H1 (cell line): Measurements from ENCODE around the gene SMARCA4. TPM values are rescaled to one million over a fixed set of nuclear protein-coding genes. Genes with fewer than 3 reads are reported as not detected.
A peak's percentile ranks its signal among the peaks of the same experiment; 100 is the strongest.

Experiments used
- CTCF ChIA-PET: fragments of 300-600 bp; sonication (Branson Sonifier 250); formaldehyde crosslinking; loops from one replicate; lab custom pipeline; 2021; ENCODE audit not compliant: partially characterized antibody; lab: Charles Lee
- POLR2A ChIA-PET: fragments of 300-600 bp; sonication (Branson Sonifier 250); formaldehyde crosslinking; loops from one replicate; lab custom pipeline; 2021; ENCODE audit warnings: inconsistent platforms; ENCODE audit not compliant: partially characterized antibody; lab: Charles Lee
- DNase-seq, 2 experiments: peaks; one replicate each; pipeline versions ENCODE4 v3.0.0 to v3.0.0-alpha.2; 2010 to 2022; ENCODE audit warnings: low spot score in 2 of 2, low read depth in 1 of 2, mixed read lengths in 1 of 2
- FAIRE-seq: peaks from 2 replicates; lab custom pipeline; 2011; peaks lifted over from hg19 to GRCh38; lab: Jason Lieb, UNC
- H2AFZ ChIP-seq: 2 replicates; pipeline ENCODE4 v1.8.1; 2012; ENCODE audit warnings: low read length, inconsistent platforms
- H2AK5ac ChIP-seq: 2 replicates; pipeline ENCODE4 v1.6.1; 2013; ENCODE audit warnings: low read depth, low read length
- H2BK120ac ChIP-seq: replicated peaks from 2 replicates; pipeline ENCODE3; 2013; ENCODE audit warnings: low read depth, low read length, inconsistent platforms
- H2BK12ac ChIP-seq: 2 replicates; pipeline ENCODE4 v1.6.1; 2013; ENCODE audit warnings: low read depth, low read length
- H2BK15ac ChIP-seq: 2 replicates; pipeline ENCODE4 v1.6.1; 2013; ENCODE audit warnings: low read length
- H2BK20ac ChIP-seq: 2 replicates; pipeline ENCODE4 v1.6.1; 2013; ENCODE audit warnings: low read length
- H2BK5ac ChIP-seq: 2 replicates; pipeline ENCODE4 v1.6.1; 2013; ENCODE audit warnings: low read depth, low read length
- H3K14ac ChIP-seq: 2 replicates; pipeline ENCODE4 v1.6.1; 2013; ENCODE audit warnings: inconsistent platforms; ENCODE audit not compliant: insufficient read length
- H3K18ac ChIP-seq: 2 replicates; pipeline ENCODE4 v1.6.1; 2013; ENCODE audit warnings: low read length; ENCODE audit errors: extremely low read depth
- H3K23ac ChIP-seq: 2 replicates; pipeline ENCODE4 v1.6.1; 2013; ENCODE audit warnings: inconsistent platforms; ENCODE audit not compliant: insufficient read length
- H3K23me2 ChIP-seq: 2 replicates; pipeline ENCODE4 v1.6.1; 2013; ENCODE audit warnings: low read depth, low read length
- H3K27ac ChIP-seq: 2 replicates; pipeline ENCODE4 v1.6.1; 2011; ENCODE audit warnings: low read depth, low read length, inconsistent platforms
- H3K27me3 ChIP-seq, 4 experiments: replicated peaks in 1 of 4; 1 replicate in 1 of 4; 2 replicates in 3 of 4; pipeline versions ENCODE4 v1.6.1 to v1.8.1; 2011 to 2013; ENCODE audit warnings: low read length in 3 of 4, mild to moderate bottlenecking in 3 of 4, inconsistent platforms in 2 of 4, mixed read lengths in 2 of 4, moderate library complexity in 1 of 4; ENCODE audit not compliant: control insufficient read depth in 3 of 4, insufficient read depth in 3 of 4; ENCODE audit errors: extremely low read depth in 1 of 4
- H3K36me3 ChIP-seq, 4 experiments: 2 replicates each; pipeline versions ENCODE4 v1.6.1 to v1.8.1; 2011 to 2013; ENCODE audit warnings: mild to moderate bottlenecking in 4 of 4, low read length in 3 of 4, moderate library complexity in 2 of 4, control low read depth in 1 of 4, inconsistent platforms in 1 of 4; ENCODE audit not compliant: insufficient read depth in 4 of 4, control insufficient read depth in 2 of 4
- H3K4ac ChIP-seq: replicated peaks from 2 replicates; pipeline ENCODE3; 2013; ENCODE audit warnings: low read length, low read depth, mixed read lengths, inconsistent platforms; ENCODE audit not compliant: insufficient read length
- H3K4me1 ChIP-seq, 4 experiments: replicated peaks in 1 of 4; 1 replicate in 1 of 4; 2 replicates in 3 of 4; pipeline versions ENCODE4 v1.6.1 to v1.8.1; 2011 to 2013; ENCODE audit warnings: low read length in 3 of 4, inconsistent platforms in 2 of 4, mixed read lengths in 1 of 4; ENCODE audit not compliant: insufficient read depth in 4 of 4, control insufficient read depth in 3 of 4
- H3K4me2 ChIP-seq, 2 experiments: 2 replicates each; pipeline versions ENCODE4 v1.6.1 to v1.8.1; 2011 to 2013; ENCODE audit warnings: low read depth in 2 of 2, low read length in 2 of 2, control low read depth in 1 of 2, inconsistent platforms in 1 of 2, mild to moderate bottlenecking in 1 of 2; ENCODE audit not compliant: insufficient read depth in 1 of 2
- H3K4me3 ChIP-seq, 4 experiments: fragments of 200-600, 300-600 bp in 1 of 4; sonication (generic), shearing (Covaris generic), sonication (Bioruptor Twin) in 1 of 4; 2 replicates each; pipeline versions ENCODE4 v1.5.1 to v1.8.1; 2011 to 2016; ENCODE audit warnings: low read length in 4 of 4, low read depth in 3 of 4, control low read depth in 2 of 4, inconsistent platforms in 2 of 4, mild to moderate bottlenecking in 2 of 4, mixed read lengths in 1 of 4, moderate library complexity in 1 of 4; ENCODE audit not compliant: insufficient read depth in 2 of 4; ENCODE audit errors: extremely low read depth in 1 of 4
- H3K56ac ChIP-seq: replicated peaks from 2 replicates; pipeline ENCODE3; 2013; ENCODE audit warnings: low read depth, mild to moderate bottlenecking, mixed read lengths, low read length, inconsistent platforms; ENCODE audit not compliant: insufficient read length
- H3K79me1 ChIP-seq: 2 replicates; pipeline ENCODE4 v1.6.1; 2013; ENCODE audit warnings: low read depth, low read length, control low read depth
- H3K79me2 ChIP-seq, 2 experiments: 2 replicates each; pipeline versions ENCODE4 v1.6.1 to v1.8.1; 2012 to 2013; ENCODE audit warnings: low read length in 2 of 2, mild to moderate bottlenecking in 2 of 2, inconsistent platforms in 1 of 2; ENCODE audit not compliant: insufficient read depth in 2 of 2, control insufficient read depth in 1 of 2
- H3K9ac ChIP-seq, 4 experiments: replicated peaks in 1 of 4; 1 replicate in 1 of 4; 2 replicates in 3 of 4; pipeline versions ENCODE4 v1.6.1 to v1.8.1; 2011 to 2013; ENCODE audit warnings: low read depth in 3 of 4, low read length in 3 of 4, control low read depth in 2 of 4, mild to moderate bottlenecking in 2 of 4, moderate library complexity in 2 of 4, inconsistent platforms in 1 of 4; ENCODE audit errors: extremely low read depth in 1 of 4
- H3K9me3 ChIP-seq, 2 experiments: 2 replicates each; pipeline versions ENCODE4 v1.6.1 to v1.8.1; 2012 to 2013; ENCODE audit warnings: mild to moderate bottlenecking in 2 of 2, moderate library complexity in 2 of 2, control low read depth in 1 of 2, inconsistent platforms in 1 of 2, low read depth in 1 of 2, low read length in 1 of 2, mixed read lengths in 1 of 2; ENCODE audit not compliant: insufficient read depth in 2 of 2
- H4K20me1 ChIP-seq, 2 experiments: replicated peaks in 1 of 2; 2 replicates each; pipeline versions ENCODE3 to v1.8.1; 2011 to 2013; ENCODE audit warnings: inconsistent platforms in 2 of 2, low read length in 2 of 2, mild to moderate bottlenecking in 1 of 2; ENCODE audit not compliant: insufficient read depth in 2 of 2, control insufficient read depth in 1 of 2
- H4K5ac ChIP-seq: 2 replicates; pipeline ENCODE4 v1.6.1; 2013; ENCODE audit warnings: low read length, low read depth, mixed read lengths, inconsistent platforms; ENCODE audit not compliant: insufficient read length
- H4K8ac ChIP-seq: 2 replicates; pipeline ENCODE4 v1.8.0; 2013; ENCODE audit warnings: mild to moderate bottlenecking, moderate library complexity, low read length, inconsistent platforms; ENCODE audit not compliant: insufficient read depth; ENCODE audit errors: extremely low read depth
- H4K91ac ChIP-seq: replicated peaks from 2 replicates; pipeline ENCODE3; 2013; ENCODE audit warnings: low read length, mixed read lengths, inconsistent platforms; ENCODE audit not compliant: insufficient read length
- GTF2F1 ChIP-seq: IDR thresholded peaks from 2 replicates; pipeline ENCODE4 v1.6.1; 2012; ENCODE audit warnings: low read depth, low read length, improper control_type of control experiment, borderline replicate concordance
- POLR2A ChIP-seq, 2 experiments: IDR thresholded peaks; 1 replicate in 1 of 2; 2 replicates in 1 of 2; pipeline ENCODE4 v1.6.1; 2011; ENCODE audit warnings: low read depth in 2 of 2, low read length in 2 of 2, mild to moderate bottlenecking in 2 of 2; ENCODE audit errors: control extremely low read depth in 1 of 2
- POLR2AphosphoS5 ChIP-seq: IDR thresholded peaks from 2 replicates; pipeline ENCODE4 v1.6.1; 2011; ENCODE audit warnings: low read depth, low read length
- ZNF274 ChIP-seq: IDR thresholded peaks from 2 replicates; pipeline ENCODE4 v1.7.0; 2012; ENCODE audit warnings: low read length, borderline replicate concordance; ENCODE audit errors: extremely low read depth
- WGBS, 2 experiments: shearing (Covaris generic) in 1 of 2; methylation state at CpG; one replicate each; pipeline versions ENCODE4 v1.1.6 to v1.1.7; 2013 to 2015; ENCODE audit warnings: low lambda C conversion rate in 2 of 2, mixed read lengths in 2 of 2, inconsistent platforms in 1 of 2, low coverage in 1 of 2, missing lambda C conversion rate in 1 of 2; ENCODE audit not compliant: insufficient replicate concordance in 2 of 2, insufficient coverage in 1 of 2, insufficient read length in 1 of 2; ENCODE audit errors: extremely low coverage in 1 of 2, missing lambda C conversion rate in 1 of 2; 5-methylcytosine and 5-hydroxymethylcytosine counted together
- polyA plus RNA-seq, 7 experiments: library from polyadenylated mRNA; depleted of rRNA in 3 of 7; stranded (reverse) in 5 of 7; unstranded in 2 of 7; fragments of >200 nt in 5 of 7; fragments of 200-250 nt in 2 of 7; gene quantifications; 1 replicate in 5 of 7; 2 replicates in 1 of 7; 4 replicates in 1 of 7; pipeline versions ENCODE4 v1.2.1 to v1.2.3, GENCODE V29; 2011 to 2013; ENCODE audit warnings: missing spikeins in 2 of 7, mixed read lengths in 2 of 7
- total RNA-seq: library from RNA; stranded (reverse); fragmentation: NEBNext Ultra II Directional; extraction: Animal tissue kit (Norgen Biotek cat#: 25700); gene quantifications from 2 replicates; pipeline ENCODE4 v1.2.1, GENCODE V29; 2021
- TF ChIP-seq, protein P1 (sequence below), 3 experiments: IDR thresholded peaks; 1 replicate in 2 of 3; 2 replicates in 1 of 3; pipeline versions ENCODE4 v1.5.1 to v1.6.1; 2011; ENCODE audit warnings: low read length in 3 of 3, mild to moderate bottlenecking in 3 of 3, inconsistent platforms in 2 of 3, low read depth in 1 of 3, moderate library complexity in 1 of 3; ENCODE audit not compliant: insufficient read depth in 1 of 3; ENCODE audit errors: control extremely low read depth in 1 of 3

The SMARCA4 gene
- total and polyA plus RNA-seq, 2 of the 8 experiments (the other 6 are each of a cell fraction or from before 2014, with no cell fraction given), result 86.4 to 263 TPM

DNA sequence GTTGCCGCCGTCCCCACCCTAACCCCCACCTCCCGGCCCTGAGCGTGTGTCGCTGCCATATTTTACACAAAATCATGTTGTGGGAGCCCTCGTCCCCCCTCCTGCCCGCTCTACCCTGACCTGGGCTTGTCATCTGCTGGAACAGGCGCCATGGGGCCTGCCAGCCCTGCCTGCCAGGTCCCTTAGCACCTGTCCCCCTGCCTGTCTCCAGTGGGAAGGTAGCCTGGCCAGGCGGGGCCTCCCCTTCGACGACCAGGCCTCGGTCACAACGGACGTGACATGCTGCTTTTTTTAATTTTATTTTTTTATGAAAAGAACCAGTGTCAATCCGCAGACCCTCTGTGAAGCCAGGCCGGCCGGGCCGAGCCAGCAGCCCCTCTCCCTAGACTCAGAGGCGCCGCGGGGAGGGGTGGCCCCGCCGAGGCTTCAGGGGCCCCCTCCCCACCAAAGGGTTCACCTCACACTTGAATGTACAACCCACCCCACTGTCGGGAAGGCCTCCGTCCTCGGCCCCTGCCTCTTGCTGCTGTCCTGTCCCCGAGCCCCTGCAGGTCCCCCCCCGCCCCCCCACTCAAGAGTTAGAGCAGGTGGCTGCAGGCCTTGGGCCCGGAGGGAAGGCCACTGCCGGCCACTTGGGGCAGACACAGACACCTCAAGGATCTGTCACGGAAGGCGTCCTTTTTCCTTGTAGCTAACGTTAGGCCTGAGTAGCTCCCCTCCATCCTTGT lies 38.8 kb upstream of the SMARCA4 start:
- ChIA-PET POLR2A (interaction anchor here (1.0 to 1.9 kb wide), 8 partner anchors 9 to 52 kb away, joined by 3 to 6 read pairs (median 3); no protein-coding TSS in a partner anchor), CTCF (interaction anchor here (0.5 to 1.6 kb wide), 7 partner anchors 12 to 847 kb away, joined by 3 to 4 read pairs (median 3); no protein-coding TSS in a partner anchor)
- no peak overlapping the region for H4K5ac ChIP-seq
- H3K27me3 ChIP-seq, result no peaks in the 10 kb centered on the region
- WGBS, 2 experiments, result 89% methylated on average over 20 of the region's 33 CpGs; no CpG with 5 or more reads in 1 of the 2 experiments
- peaks cover under 1% of the 10 kb centered on the region; the same call in 1 of the 2 replicates for H3K79me1 ChIP-seq
- peaks cover 2 to 48% (median 26%) of the 10 kb centered on the region in 4 experiments; a peak in 7 of 8 replicates for H3K36me3 ChIP-seq
- H3K9ac ChIP-seq, result no peak overlapping the region
- no peaks in the 10 kb centered on the region for H3K4me1 ChIP-seq
- no peak overlapping the region for H2AK5ac ChIP-seq
- H2AFZ ChIP-seq, result no peak overlapping the region
- no peak overlapping the region for H3K18ac ChIP-seq
- no peak for TF ChIP-seq GTF2F1
- peak; percentile 59; the same call in 1 of the 2 replicates for TF ChIP-seq POLR2AphosphoS5
- TF ChIP-seq, protein P1, sequence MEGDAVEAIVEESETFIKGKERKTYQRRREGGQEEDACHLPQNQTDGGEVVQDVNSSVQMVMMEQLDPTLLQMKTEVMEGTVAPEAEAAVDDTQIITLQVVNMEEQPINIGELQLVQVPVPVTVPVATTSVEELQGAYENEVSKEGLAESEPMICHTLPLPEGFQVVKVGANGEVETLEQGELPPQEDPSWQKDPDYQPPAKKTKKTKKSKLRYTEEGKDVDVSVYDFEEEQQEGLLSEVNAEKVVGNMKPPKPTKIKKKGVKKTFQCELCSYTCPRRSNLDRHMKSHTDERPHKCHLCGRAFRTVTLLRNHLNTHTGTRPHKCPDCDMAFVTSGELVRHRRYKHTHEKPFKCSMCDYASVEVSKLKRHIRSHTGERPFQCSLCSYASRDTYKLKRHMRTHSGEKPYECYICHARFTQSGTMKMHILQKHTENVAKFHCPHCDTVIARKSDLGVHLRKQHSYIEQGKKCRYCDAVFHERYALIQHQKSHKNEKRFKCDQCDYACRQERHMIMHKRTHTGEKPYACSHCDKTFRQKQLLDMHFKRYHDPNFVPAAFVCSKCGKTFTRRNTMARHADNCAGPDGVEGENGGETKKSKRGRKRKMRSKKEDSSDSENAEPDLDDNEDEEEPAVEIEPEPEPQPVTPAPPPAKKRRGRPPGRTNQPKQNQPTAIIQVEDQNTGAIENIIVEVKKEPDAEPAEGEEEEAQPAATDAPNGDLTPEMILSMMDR (IDR thresholded peaks at IDR 0.05; ENCODE audit: control extremely low read depth in 1 of 3, insufficient read depth in 1 of 3, low read depth in 1 of 3, low read length in 3 of 3), result peak in 2 of 3 experiments; percentile 13 to 21; a peak in 2 of 4 replicates
- peak in 1 of 2 experiments; percentile 43; a peak in 2 of 3 replicates for TF ChIP-seq POLR2A (IDR thresholded peaks at IDR 0.05; ENCODE audit: control extremely low read depth in 1 of 2, low read depth in 2 of 2, low read length in 2 of 2)
- no peak for TF ChIP-seq ZNF274
- H3K56ac ChIP-seq, result no peak overlapping the region
- H4K91ac ChIP-seq, result no peak overlapping the region
- H3K4me3 ChIP-seq, result no peak overlapping the region
- no peak for DNase-seq
- no peak overlapping the region for H2BK120ac ChIP-seq
- no peaks in the 10 kb centered on the region for H3K79me2 ChIP-seq
- H3K27ac ChIP-seq, result no peak overlapping the region
- H3K14ac ChIP-seq, result no peak overlapping the region
- no peak for FAIRE-seq
- no peak overlapping the region for H2BK15ac ChIP-seq
- no peak overlapping the region for H4K8ac ChIP-seq
- H2BK12ac ChIP-seq, result no peak overlapping the region
- H3K4ac ChIP-seq, result no peak overlapping the region
- no peak overlapping the region for H2BK5ac ChIP-seq
- no peak overlapping the region for H2BK20ac ChIP-seq
- H3K23ac ChIP-seq, result no peak overlapping the region
- no peaks in the 10 kb centered on the region for H3K9me3 ChIP-seq
- no peaks in the 10 kb centered on the region for H3K23me2 ChIP-seq
- H3K4me2 ChIP-seq, result no peak overlapping the region
- H4K20me1 ChIP-seq, result peaks cover 3 to 11% of the 10 kb centered on the region in 2 experiments
